GM19025 (cell line): ENCODE data around the gene PLAA.
"Not testable (repeated sequence)": the region's sequence is repeated elsewhere in the genome, so short reads cannot be mapped to it uniquely, and the experiment has no call there.

Experiments
- ATAC-seq: cut with Tn5 transposase; IDR thresholded peaks from one replicate; pipeline ENCODE4 v1.9.1; 2021; ENCODE audit warnings: mild to moderate bottlenecking, low read depth, moderate library complexity; ENCODE audit not compliant: unreplicated experiment

PLAA gene

GRCh38 chr9:26937816-26938371 is 9.1 kb downstream of the PLAA start:
- ATAC-seq: no peak

DNA sequence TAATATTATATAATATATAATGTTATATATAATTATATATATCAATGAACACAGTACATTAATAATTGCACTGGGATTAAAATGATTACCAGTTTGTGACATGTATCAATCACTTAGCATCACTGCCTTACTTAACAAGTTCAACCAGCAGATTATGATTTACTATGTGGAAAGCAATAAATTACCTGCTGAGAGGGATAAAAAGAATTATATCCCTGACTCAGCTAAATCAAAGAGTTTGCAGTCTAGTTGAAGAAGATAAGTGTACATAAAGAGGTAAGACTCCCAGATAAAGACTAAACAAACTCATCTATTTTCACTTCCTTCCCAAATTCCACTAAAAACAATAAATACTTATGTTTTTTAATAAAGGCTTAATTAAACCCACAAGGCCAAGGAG is 11.2 kb downstream of the PLAA start:
- no peak for ATAC-seq

GRCh38 chr9:26928902-26929495 is 18.0 kb downstream of the PLAA start:
- ATAC-seq: no peak

DNA sequence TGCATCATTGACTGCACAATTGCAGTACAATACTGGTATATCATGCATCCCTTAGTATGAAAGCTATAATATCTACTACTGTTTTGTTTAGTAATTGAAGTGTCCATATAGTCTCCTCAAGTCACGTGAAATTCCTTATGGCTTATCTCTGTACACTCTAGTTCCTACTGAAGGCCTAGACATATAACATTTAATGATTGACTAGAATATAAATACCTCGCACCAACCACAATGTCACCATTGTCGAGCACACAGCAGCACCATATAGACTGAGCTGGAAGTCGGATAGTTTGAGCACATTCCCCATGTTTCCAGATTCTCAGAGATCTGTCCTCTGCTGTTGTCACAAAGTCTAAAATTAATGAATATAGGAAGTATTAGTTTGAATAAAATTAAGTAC is 21.4 kb downstream of the PLAA start:
- no peak for ATAC-seq

DNA sequence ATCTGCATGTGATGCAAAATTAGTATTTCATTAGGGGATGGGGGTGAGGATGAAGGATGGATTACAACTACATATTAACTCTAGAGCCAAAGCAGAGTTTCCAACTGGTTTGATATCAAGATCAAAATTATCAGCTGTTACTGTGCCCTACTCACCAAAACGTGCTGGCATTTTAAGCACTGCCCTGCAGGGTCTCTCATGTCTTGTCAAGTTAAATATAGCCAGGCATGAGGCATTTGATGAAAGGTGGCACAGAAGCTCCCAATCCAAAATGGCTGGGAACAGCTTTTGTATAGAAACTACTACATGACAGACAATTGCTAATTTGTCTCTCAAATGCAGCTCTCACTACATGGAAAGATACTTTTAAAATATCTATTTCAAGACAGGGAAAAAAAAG is 27.3 kb downstream of the PLAA start:
- no peak for ATAC-seq

DNA sequence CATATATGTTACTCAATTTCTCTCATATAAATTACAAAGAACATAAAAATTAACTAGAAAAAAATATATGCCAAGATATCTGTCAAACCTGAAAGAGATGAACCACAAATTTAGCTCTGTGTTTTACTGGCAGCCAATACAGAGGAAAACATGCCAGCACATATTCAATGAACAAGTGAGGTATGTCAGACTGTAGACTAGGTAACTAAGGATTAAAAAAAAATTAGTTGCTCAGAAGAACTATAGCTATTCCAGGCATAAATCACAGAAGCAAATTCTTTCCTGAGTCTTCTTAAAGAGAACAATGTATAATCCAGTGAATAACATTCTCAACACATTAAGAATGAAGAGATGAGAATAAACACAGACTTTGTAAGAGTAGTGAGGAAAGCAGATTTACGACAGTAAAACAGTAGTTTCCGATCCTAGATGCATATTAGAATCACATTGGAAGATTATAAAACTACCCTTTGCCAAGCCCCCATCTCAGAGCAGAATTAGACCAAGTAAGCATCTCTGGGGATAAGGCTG is 33.8 kb downstream of the PLAA start:
- ATAC-seq: no peak

DNA sequence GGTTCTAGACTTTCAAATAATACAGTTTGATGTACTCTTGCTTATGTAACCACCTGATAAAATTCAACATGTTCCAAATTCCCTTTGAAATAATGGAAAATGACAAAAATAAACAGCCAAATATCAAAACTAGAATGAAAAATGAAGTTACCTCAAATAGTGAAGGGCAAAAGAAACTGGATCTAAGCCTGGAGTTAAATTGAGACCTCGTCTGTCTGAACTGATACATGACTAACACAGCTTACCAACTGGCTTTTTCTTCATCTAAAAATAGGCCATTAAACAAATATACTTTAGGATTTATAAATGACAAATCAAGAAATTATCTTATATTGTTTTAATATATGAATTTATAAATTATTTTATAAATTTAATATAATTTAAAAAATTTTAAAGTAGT is 42.4 kb downstream of the PLAA start:
- ATAC-seq: no peak

GRCh38 chr9:26904070-26904469 is 43.0 kb downstream of the PLAA start:
- no peak for ATAC-seq

GRCh38 chr9:26893030-26893676 is 53.9 kb downstream of the PLAA start:
- ATAC-seq: no peak

DNA sequence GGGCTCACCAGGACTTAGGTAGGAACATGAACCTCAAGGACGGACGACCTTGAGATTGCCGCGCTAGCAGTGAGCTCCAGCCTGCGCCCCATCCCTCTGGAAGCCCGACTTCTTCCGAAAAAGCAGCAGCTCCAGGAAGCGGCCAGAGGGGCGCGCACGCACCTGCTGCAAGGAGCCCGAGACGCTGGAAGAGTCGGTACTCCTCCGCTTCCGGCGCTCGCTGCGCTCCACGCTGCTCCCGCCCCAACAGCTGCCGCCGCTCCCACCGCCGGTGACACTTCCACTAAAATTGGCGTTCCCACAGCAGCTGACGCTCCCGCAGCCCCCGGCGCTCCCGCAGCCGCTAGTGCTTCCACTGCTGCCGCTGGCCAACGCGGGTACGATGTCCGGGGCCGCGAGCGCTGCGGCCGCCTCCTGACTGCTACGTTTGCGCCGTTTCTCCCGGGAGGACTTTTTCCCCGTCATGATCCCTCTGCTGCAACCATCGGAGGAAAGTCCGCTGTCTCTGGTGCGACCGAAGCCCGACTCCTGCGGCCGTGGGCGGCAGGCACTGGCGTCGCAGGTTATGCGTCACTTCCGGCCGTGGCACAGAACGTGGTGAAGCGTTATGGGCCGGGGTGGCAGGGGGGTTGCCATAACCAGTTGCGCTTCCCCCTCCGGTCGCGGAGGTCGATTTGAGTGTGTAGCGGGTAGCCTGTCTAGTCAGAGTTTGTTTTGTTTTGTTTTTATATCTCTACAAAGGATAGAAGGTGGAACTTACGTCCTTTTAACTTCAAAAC is 54.6 kb downstream of the PLAA start, which contains the start of gene CAAP1:
TSS of gene CAAP1 (minus strand) at position 552 of the 779 bp plus-strand sequence. CDS start at position 465, 87 bp downstream.
- peak; percentile 95 for ATAC-seq

DNA sequence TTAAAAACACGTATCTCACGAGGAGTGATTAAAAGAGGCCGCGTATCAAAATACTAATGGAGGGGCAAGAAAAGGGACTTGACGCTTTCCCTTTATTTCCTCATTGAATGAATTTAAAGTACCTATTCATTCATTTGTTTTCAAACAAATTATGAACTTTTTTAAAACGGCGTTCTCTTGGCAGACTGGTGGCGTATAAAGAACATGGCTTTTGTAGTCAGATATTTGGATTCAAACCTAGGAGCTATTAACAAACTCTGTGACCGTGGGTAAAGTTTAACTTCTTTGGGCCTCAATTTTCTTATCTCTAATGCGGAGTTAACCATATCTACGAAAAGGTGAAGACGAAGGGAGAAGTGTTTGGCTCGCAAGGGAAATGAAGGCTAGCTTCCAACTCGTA is 55.3 kb downstream of the PLAA start:
- ATAC-seq: no peak

DNA sequence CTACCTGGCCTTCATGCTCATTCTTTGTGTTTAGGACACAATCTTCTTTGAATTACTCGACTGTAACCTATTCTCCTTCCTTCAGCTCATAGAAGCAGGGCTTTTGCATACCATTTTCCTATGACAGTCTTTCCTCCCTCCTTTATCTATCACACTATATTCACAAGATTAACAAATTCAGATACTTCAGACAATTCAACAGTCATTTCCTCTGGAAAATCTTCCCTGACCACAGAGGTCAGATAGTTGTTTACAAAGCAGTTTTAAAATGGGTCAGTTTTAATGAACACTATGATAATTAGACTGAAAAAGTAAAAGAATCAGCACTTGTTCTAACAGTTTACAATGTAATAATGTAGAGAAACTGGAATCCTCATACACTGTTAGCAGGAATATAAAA is 58.8 kb downstream of the PLAA start:
- no peak for ATAC-seq

- ATAC-seq: no peak
These were observed 64.9 kb downstream of the PLAA start for GRCh38 chr9:26882154-26882553.

DNA sequence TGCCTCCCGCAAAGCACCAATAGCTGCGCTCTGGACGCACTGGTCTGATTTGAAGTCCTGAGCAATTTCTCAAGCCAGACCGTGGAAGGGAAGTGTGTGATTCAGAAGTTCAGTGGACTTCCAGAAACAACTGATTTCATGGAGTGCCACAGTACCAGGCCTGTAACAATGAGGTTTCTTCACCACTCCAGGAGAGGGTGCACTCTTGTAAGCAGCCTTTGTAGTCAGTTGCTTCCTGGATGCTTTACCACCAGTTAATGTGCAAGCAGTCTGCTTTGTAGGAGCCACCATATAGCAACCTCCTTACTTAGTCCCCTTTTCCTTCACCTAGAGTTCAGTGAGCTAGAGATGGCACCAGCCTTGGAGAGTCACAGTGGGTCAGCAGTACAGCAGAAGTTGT is 66.8 kb downstream of the PLAA start:
- ATAC-seq: no peak

DNA sequence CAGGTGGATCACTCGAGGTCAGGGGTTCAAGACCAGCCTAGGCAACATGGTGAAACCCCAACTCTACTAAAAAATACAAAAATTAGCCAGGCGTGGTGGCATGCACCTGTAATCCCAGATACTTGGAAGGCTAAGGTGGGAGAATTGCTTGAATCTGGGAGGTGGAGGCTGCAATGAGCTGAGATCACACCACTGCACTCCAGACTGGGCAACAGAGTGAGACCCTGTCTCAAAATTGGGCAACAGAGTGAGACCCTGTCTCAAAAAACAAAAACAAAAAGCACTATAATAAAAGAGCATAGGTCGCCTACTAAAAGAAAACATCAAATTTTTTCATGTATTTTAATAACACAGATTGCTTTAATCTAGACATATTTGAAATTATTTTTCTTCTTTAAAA is 71.9 kb downstream of the PLAA start:
- not testable (repeated sequence) for ATAC-seq

DNA sequence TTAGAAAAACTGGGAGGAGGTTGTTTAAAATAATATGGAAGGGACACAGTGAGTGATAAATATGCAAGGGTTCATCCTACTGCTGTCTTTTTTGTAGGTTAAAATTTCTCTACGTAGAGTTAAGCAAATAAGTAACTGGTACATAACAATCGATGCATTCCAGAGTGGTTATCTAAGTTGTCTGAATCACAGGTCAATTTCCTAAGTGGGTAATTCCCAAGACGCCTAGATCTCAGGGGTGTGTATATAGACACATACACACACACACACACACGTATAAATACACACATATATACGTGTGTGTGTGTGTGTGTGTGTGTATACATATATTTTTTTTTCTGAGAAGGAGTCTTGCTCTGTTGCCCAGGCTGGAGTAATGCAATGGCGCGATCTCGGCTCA is 76.8 kb downstream of the PLAA start:
- ATAC-seq: no peak

DNA sequence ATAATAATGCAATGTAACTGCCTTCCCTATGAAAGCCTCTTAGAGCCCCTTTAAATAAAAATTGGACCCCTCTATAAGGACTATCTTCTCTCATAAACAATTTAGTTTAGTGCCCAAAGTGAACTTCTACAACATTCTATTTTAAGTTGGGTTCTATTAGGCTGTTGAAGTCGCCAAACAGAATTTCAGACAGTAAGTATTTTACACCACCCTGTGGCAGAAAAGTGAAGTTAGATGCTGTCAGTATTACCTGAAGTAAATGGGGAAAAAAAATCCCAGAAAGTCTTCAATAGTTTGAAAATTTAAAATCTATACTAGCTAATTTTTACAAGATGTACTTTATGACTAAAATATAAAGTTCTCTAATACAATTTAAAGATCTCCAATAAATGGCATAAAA is 84.0 kb downstream of the PLAA start:
- ATAC-seq: no peak

GRCh38 chr9:26856413-26857032 is 90.5 kb downstream of the PLAA start:
- no peak for ATAC-seq
